Fibroblast of lung (primary cell): ENCODE results near the gene DCXR. TPM values are rescaled to one million over a fixed set of nuclear protein-coding genes. Genes with fewer than 3 reads are reported as not detected.

Experiments
- DNase-seq, 2 donors: peaks; one replicate each; pipeline versions ENCODE4 v3.0.0 to v3.0.0-alpha.2; 2010; ENCODE audit warnings: low read depth in 2 of 2
- H2AFZ ChIP-seq: 2 replicates; pipeline ENCODE4 v1.5.1; 2012; ENCODE audit warnings: low read length, control low read depth, inconsistent platforms
- H3K27ac ChIP-seq: 2 replicates; pipeline ENCODE4 v1.5.1; 2011; ENCODE audit warnings: low read length, control low read depth; ENCODE audit not compliant: insufficient read depth
- H3K27me3 ChIP-seq: 2 replicates; pipeline ENCODE4 v1.5.1; 2011; ENCODE audit warnings: mild to moderate bottlenecking, low read length; ENCODE audit not compliant: control insufficient read depth, insufficient read depth
- H3K36me3 ChIP-seq: 2 replicates; pipeline ENCODE4 v1.5.1; 2011; ENCODE audit warnings: low read length; ENCODE audit not compliant: control insufficient read depth, insufficient read depth
- H3K4me1 ChIP-seq: 2 replicates; pipeline ENCODE4 v1.5.1; 2011; ENCODE audit warnings: low read length; ENCODE audit not compliant: control insufficient read depth, insufficient read depth; ENCODE audit errors: extremely low read depth
- H3K4me2 ChIP-seq: 2 replicates; pipeline ENCODE4 v1.5.1; 2011; ENCODE audit warnings: low read length, control low read depth; ENCODE audit not compliant: insufficient read depth; ENCODE audit errors: extremely low read depth
- H3K4me3 ChIP-seq, 4 experiments: fragments of 200-600 bp in 1 of 4; sonication (generic) in 1 of 4; replicated peaks in 1 of 4; 2 replicates each; pipeline ENCODE4 v1.5.1; 2011 to 2016; ENCODE audit warnings: low read length in 4 of 4, low read depth in 3 of 4, mild to moderate bottlenecking in 3 of 4, control low read depth in 2 of 4, inconsistent platforms in 1 of 4, mixed read lengths in 1 of 4; ENCODE audit not compliant: insufficient read depth in 1 of 4; ENCODE audit errors: control extremely low read depth in 1 of 4
- H3K79me2 ChIP-seq: 2 replicates; pipeline ENCODE4 v1.5.1; 2012; ENCODE audit warnings: mild to moderate bottlenecking, low read length, inconsistent platforms; ENCODE audit not compliant: control insufficient read depth, insufficient read depth
- H3K9ac ChIP-seq: 2 replicates; pipeline ENCODE4 v1.5.1; 2011; ENCODE audit warnings: mild to moderate bottlenecking, low read length, control low read depth; ENCODE audit not compliant: insufficient read depth
- H3K9me3 ChIP-seq: 2 replicates; pipeline ENCODE4 v1.5.1; 2012; ENCODE audit warnings: low read depth, low read length; ENCODE audit not compliant: control insufficient read depth, insufficient read depth
- H4K20me1 ChIP-seq: 2 replicates; pipeline ENCODE4 v1.5.1; 2011; ENCODE audit warnings: low read length; ENCODE audit not compliant: control insufficient read depth, insufficient read depth; ENCODE audit errors: extremely low read depth
- CTCF ChIP-seq, 2 donors: IDR thresholded peaks in 1 of 2; conservative IDR thresholded peaks in 1 of 2; 1 replicate in 1 of 2; 2 replicates in 1 of 2; pipeline ENCODE4 v1.5.1; 2011 to 2012; ENCODE audit warnings: low read length in 2 of 2, control low read depth in 1 of 2, inconsistent platforms in 1 of 2, low read depth in 1 of 2, mild to moderate bottlenecking in 1 of 2
- EZH2 ChIP-seq: IDR thresholded peaks from 2 replicates; pipeline ENCODE4 v1.5.1; 2012; ENCODE audit warnings: low read length, control low read depth, mild to moderate bottlenecking; ENCODE audit errors: missing control alignments
- polyA plus RNA-seq, 2 donors: library from polyadenylated mRNA; depleted of rRNA in 1 of 2; stranded (reverse) in 1 of 2; unstranded in 1 of 2; fragments of >200 nt; gene quantifications; 2 replicates each; pipeline ENCODE4 v1.2.1, GENCODE V29; 2011 to 2012; ENCODE audit warnings: missing spikeins in 1 of 2
- total RNA-seq: library from RNA; depleted of rRNA; stranded (reverse); fragments of >200 nt; gene quantifications from 2 replicates; pipeline ENCODE4 v1.2.1, GENCODE V29; 2014

The DCXR gene
- total and polyA plus RNA-seq, 2 donors (not counting 1 experiment from before 2014, with no cell fraction given) = 34.8 to 43.6 TPM

GRCh38 chr17:82055965-82056728 is 18.6 kb upstream of the DCXR start:
- H3K36me3 ChIP-seq = peaks cover 54% of the 10 kb centered on the region
- H3K27me3 ChIP-seq = no peaks in the 10 kb centered on the region
- peaks cover 19% of the 10 kb centered on the region for H3K79me2 ChIP-seq
- DNase-seq = no peak
- H2AFZ ChIP-seq = no peak overlapping the region
- H3K9ac ChIP-seq = no peak overlapping the region
- H3K4me3 ChIP-seq = no peak overlapping the region
- TF ChIP-seq EZH2 (no peak), CTCF (conservative IDR thresholded peaks at IDR 0.05 in 1 of 2, IDR thresholded peaks at IDR 0.05 in 1 of 2; ENCODE audit: low read depth in 1 of 2, low read length in 2 of 2) (no peak)
- H3K4me1 ChIP-seq = peaks cover 3% of the 10 kb centered on the region
- H4K20me1 ChIP-seq = no peaks in the 10 kb centered on the region
- H3K9me3 ChIP-seq = no peaks in the 10 kb centered on the region
- no peak overlapping the region for H3K4me2 ChIP-seq
- no peak overlapping the region for H3K27ac ChIP-seq

- H3K4me3 ChIP-seq = no peak overlapping the region
- no peak overlapping the region for H3K9ac ChIP-seq
- H3K27ac ChIP-seq = no peak overlapping the region
- TF ChIP-seq CTCF (conservative IDR thresholded peaks at IDR 0.05 in 1 of 2, IDR thresholded peaks at IDR 0.05 in 1 of 2; ENCODE audit: low read depth in 1 of 2, low read length in 2 of 2) (no peak), EZH2 (no peak)
- no peak overlapping the region for H2AFZ ChIP-seq
- H3K27me3 ChIP-seq = no peaks in the 10 kb centered on the region
- H3K79me2 ChIP-seq = peaks cover 19% of the 10 kb centered on the region
- no peak overlapping the region for H3K4me2 ChIP-seq
- DNase-seq = no peak
- no peaks in the 10 kb centered on the region for H4K20me1 ChIP-seq
- no peaks in the 10 kb centered on the region for H3K9me3 ChIP-seq
- H3K36me3 ChIP-seq = peaks cover 46% of the 10 kb centered on the region
- peaks cover 7% of the 10 kb centered on the region for H3K4me1 ChIP-seq
Observed at GRCh38 chr17:82055023-82055964, 17.8 kb upstream of the DCXR start.

GRCh38 chr17:82054351-82055022 is 17.0 kb upstream of the DCXR start:
- no peak for DNase-seq
- peaks cover 21% of the 10 kb centered on the region for H3K79me2 ChIP-seq
- H3K4me3 ChIP-seq = no peak overlapping the region

More at GRCh38 chr17:82054351-82055022, 17.0 kb upstream of the DCXR start:
- peak overlapping the region; percentile 7 for H3K9ac ChIP-seq
- no peaks in the 10 kb centered on the region for H3K27me3 ChIP-seq
- no peak overlapping the region for H3K4me2 ChIP-seq
- no peaks in the 10 kb centered on the region for H3K9me3 ChIP-seq
- no peaks in the 10 kb centered on the region for H4K20me1 ChIP-seq
- H3K36me3 ChIP-seq = peaks cover 47% of the 10 kb centered on the region
- H3K27ac ChIP-seq = no peak overlapping the region
- no peak overlapping the region for H2AFZ ChIP-seq
- no peak for TF ChIP-seq EZH2
- no peak for TF ChIP-seq CTCF (conservative IDR thresholded peaks at IDR 0.05 in 1 of 2, IDR thresholded peaks at IDR 0.05 in 1 of 2; ENCODE audit: low read depth in 1 of 2, low read length in 2 of 2)
- peaks cover 7% of the 10 kb centered on the region for H3K4me1 ChIP-seq
